Neural progenitor cell (in vitro differentiated cells): ENCODE measurements around the gene ARHGAP11A.

Experiments used
- EZH2 ChIP-seq: fragments of 200-600 bp; sonication (generic); IDR thresholded peaks from 2 replicates; pipeline ENCODE4 v1.6.1; 2017; ENCODE audit warnings: antibody characterized with exemption, mild to moderate bottlenecking, moderate library complexity
- EZH2phosphoT487 ChIP-seq: fragments of 200-600 bp; sonication (generic); IDR thresholded peaks from 2 replicates; pipeline ENCODE4 v1.6.1; 2017; ENCODE audit warnings: antibody characterized with exemption

- TF ChIP-seq EZH2phosphoT487 (no peak), EZH2 (no peak)
Measured at GRCh38 chr15:32676169-32676568, 60.9 kb downstream of the ARHGAP11A start.
